Tibial nerve (tissue), 4 donors: Measurements from ENCODE around the gene MOB2. TPM values are rescaled to one million over a fixed set of nuclear protein-coding genes. Genes with fewer than 3 reads are reported as not detected.

Source experiments
- DNase-seq, 2 donors: peaks; one replicate each; pipeline ENCODE4 v3.0.0-alpha.2; 2019; ENCODE audit warnings: low spot score in 2 of 2
- H3K27ac ChIP-seq, 4 donors: fragments of 200-600 bp; sonication (generic) in 3 of 4; one replicate each; pipeline ENCODE4 v1.5.1; 2017 to 2019; ENCODE audit warnings: mild to moderate bottlenecking in 1 of 4
- H3K27me3 ChIP-seq, 2 donors: fragments of 200-600 bp; sonication (generic) in 1 of 2; one replicate each; pipeline versions ENCODE4 v1.5.1 to v1.6.0; 2017 to 2019
- H3K36me3 ChIP-seq, 3 donors: fragments of 200-600 bp; sonication (generic); one replicate each; pipeline ENCODE4 v1.5.1; 2018 to 2019
- H3K4me1 ChIP-seq, 4 donors: fragments of 200-600 bp; sonication (generic) in 3 of 4; one replicate each; pipeline ENCODE4 v1.5.1; 2017 to 2019
- H3K4me3 ChIP-seq, 4 donors: fragments of 200-600 bp; sonication (generic) in 3 of 4; one replicate each; pipeline ENCODE4 v1.5.1; 2017 to 2019; ENCODE audit warnings: mild to moderate bottlenecking in 1 of 4, moderate library complexity in 1 of 4
- H3K9me3 ChIP-seq, 4 donors: fragments of 200-600 bp; sonication (generic) in 3 of 4; one replicate each; pipeline ENCODE4 v1.5.1; 2017 to 2019
- EP300 ChIP-seq, 2 donors: sonication (generic); formaldehyde crosslinking; IDR thresholded peaks; one replicate each; pipeline ENCODE4 v1.6.1; 2017; ENCODE audit warnings: antibody characterized with exemption in 2 of 2, mild to moderate bottlenecking in 1 of 2
- POLR2A ChIP-seq, 2 donors: fragments of 450-650 bp; IDR thresholded peaks; one replicate each; pipeline ENCODE4 v1.6.1; 2017; ENCODE audit warnings: antibody characterized with exemption in 2 of 2, mild to moderate bottlenecking in 2 of 2, moderate library complexity in 2 of 2
- WGBS, 2 donors: methylation state at CpG; one replicate each; pipeline ENCODE4 v1.1.5; 2018; 5-methylcytosine and 5-hydroxymethylcytosine counted together
- total RNA-seq, 4 donors: library from RNA; depleted of rRNA; stranded (reverse); fragments of >200 nt; gene quantifications; one replicate each; pipeline ENCODE4 v1.1.0, GENCODE V29; 2016
- TF ChIP-seq, protein P1 (sequence below), 5 experiments: fragments of 200-600 bp in 3 of 5; fragments of 450-650 bp in 2 of 5; sonication (generic) in 3 of 5; IDR thresholded peaks; one replicate each; pipeline ENCODE4 v1.5.1; 2016 to 2019; ENCODE audit warnings: antibody characterized with exemption in 5 of 5, mild to moderate bottlenecking in 3 of 5, moderate library complexity in 2 of 5

Gene MOB2
- total RNA-seq, 4 donors from 2014 or later: 42.3 to 55.1 (median 46.9) TPM

DNA sequence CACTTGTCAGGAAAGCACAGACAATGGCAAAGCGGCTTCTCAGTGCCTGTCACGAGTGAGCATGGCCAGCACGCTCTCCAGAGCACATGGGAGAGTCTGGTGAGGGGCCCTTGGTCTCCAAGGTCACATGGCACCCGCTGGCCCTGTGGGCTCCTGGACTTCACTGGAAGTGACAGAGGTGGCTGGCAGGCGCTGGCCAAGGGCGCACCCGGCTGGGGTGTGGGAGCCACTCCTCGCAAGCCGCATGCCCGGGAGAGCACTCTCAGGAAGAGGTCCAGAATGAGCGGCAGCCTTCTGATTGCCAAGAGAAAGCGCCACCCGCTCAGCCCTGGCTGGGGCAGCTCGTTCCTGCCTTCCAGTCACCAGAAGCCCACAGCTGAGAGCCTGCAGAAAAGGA, 17.1 kb upstream of the MOB2 start:
- DNase-seq: no peak
- 54 to 61% methylated on average over 7 to 12 of the region's 14 CpGs for WGBS, 2 donors
- H3K9me3 ChIP-seq: no peaks in the 10 kb centered on the region
- peaks cover 0 to 19% (median 0%) of the 10 kb centered on the region in 3 donors for H3K36me3 ChIP-seq
- no peak overlapping the region for H3K4me3 ChIP-seq
- TF ChIP-seq, protein P1, sequence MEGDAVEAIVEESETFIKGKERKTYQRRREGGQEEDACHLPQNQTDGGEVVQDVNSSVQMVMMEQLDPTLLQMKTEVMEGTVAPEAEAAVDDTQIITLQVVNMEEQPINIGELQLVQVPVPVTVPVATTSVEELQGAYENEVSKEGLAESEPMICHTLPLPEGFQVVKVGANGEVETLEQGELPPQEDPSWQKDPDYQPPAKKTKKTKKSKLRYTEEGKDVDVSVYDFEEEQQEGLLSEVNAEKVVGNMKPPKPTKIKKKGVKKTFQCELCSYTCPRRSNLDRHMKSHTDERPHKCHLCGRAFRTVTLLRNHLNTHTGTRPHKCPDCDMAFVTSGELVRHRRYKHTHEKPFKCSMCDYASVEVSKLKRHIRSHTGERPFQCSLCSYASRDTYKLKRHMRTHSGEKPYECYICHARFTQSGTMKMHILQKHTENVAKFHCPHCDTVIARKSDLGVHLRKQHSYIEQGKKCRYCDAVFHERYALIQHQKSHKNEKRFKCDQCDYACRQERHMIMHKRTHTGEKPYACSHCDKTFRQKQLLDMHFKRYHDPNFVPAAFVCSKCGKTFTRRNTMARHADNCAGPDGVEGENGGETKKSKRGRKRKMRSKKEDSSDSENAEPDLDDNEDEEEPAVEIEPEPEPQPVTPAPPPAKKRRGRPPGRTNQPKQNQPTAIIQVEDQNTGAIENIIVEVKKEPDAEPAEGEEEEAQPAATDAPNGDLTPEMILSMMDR (IDR thresholded peaks at IDR 0.05): no peak
- TF ChIP-seq EP300 (IDR thresholded peaks at IDR 0.05): no peak
- TF ChIP-seq POLR2A (IDR thresholded peaks at IDR 0.05): no peak
- H3K4me1 ChIP-seq: peaks cover 0 to 65% (median 34%) of the 10 kb centered on the region in 4 donors
- H3K27me3 ChIP-seq: no peaks in the 10 kb centered on the region
- peak overlapping the region in 3 of 4 donors; percentile 4 to 75 (median 37) for H3K27ac ChIP-seq

DNA sequence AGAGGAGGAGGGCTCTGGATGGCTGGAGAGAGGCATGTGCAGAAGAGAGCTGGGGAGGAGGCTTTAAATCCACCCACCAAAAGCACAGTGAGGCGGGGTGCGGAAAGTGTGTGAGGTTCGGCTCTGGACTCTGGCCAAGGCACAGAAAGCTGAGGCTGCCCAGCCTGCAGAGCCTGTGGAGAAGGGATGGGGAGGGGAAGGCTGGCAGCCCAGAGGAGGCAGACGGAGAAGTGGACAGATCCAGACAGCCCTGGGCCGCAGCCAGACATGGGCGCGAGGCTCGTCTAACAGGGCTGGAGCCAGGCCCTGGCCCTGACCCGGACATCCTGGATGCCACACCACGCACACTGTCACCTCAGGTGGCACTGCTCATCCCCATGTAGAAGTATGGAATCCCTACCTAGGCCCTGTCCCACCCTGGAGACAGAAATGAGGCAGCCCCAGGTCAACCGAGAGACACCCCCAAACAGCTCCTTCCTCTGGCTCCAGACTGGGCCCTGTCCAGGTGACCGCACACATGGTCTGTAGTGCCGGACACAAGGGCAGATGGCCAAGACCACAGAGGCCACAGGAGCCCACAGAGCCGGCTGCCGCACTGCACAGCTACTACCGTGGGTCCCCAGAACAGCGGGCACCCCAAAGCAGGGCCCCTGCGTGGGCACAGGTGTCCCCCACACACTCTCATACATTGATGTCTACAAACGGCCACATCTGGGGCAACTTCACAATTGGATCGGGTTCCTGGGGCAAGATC, 16.6 kb upstream of the MOB2 start:
- WGBS, 2 donors: 53 to 69% methylated on average over 13 to 14 of the region's 20 CpGs
- H3K27me3 ChIP-seq: no peaks in the 10 kb centered on the region
- peaks cover 0 to 19% (median 0%) of the 10 kb centered on the region in 3 donors for H3K36me3 ChIP-seq
- no peak for DNase-seq
- H3K4me1 ChIP-seq: peaks cover 0 to 61% (median 31%) of the 10 kb centered on the region in 4 donors
- H3K4me3 ChIP-seq: no peak overlapping the region
- TF ChIP-seq POLR2A (IDR thresholded peaks at IDR 0.05): no peak
- peak in 1 of 2 donors; percentile 8 for TF ChIP-seq EP300 (IDR thresholded peaks at IDR 0.05)
- TF ChIP-seq, protein P1 (IDR thresholded peaks at IDR 0.05): no peak
- peak overlapping the region in 3 of 4 donors; percentile 4 to 75 (median 37) for H3K27ac ChIP-seq
- H3K9me3 ChIP-seq: no peaks in the 10 kb centered on the region

DNA sequence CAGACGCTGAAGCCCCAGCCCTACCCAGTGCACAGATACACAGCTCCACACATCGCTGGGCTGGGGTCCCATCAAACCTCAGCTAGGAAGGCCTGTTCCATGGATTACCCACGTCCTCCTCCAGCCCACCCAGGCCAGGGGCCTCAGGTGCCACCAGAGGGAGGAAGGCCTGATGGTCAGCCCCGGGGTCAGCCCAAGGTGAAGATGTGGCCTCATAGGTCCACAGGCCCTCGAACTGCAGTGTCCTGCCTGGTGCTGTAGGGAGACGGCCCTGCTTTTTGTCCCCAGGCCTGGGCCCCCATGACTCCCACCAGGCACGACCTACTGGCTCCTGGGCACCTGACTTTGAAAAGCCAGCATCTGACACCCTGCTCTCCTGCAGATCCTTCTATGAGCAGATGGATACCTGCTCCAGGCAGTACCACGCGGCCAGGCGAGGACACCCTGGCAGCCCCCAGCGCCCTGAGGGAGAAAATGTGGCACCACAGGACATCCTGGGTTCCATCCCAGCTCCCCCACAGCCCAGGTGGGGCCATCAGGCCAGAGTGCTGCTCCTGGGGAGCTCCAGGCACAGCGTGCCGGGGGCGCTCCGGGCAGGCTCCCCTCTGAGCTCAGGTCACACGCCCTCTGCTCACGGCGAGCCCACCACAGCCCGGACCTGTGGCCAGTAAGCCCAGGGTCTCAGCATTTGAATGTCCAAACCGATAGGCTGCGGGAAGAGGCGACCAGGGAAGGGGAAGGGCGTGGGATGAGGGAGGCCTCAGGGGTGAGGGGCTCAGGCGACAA, 15.8 kb upstream of the MOB2 start:
- Histone ChIP-seq H3K36me3 (peaks cover 0 to 19% (median 0%) of the 10 kb centered on the region in 3 donors), H3K27ac (peak overlapping the region in 1 of 4 donors; percentile 75), H3K27me3 (no peaks in the 10 kb centered on the region), H3K9me3 (no peaks in the 10 kb centered on the region), H3K4me1 (peaks cover 0 to 60% (median 30%) of the 10 kb centered on the region in 4 donors), H3K4me3 (no peak overlapping the region)
- DNase-seq: no peak
- no peak for TF ChIP-seq EP300 (IDR thresholded peaks at IDR 0.05)
- WGBS, 2 donors: 81 to 88% methylated on average over 14 to 24 of the region's 24 CpGs

DNA sequence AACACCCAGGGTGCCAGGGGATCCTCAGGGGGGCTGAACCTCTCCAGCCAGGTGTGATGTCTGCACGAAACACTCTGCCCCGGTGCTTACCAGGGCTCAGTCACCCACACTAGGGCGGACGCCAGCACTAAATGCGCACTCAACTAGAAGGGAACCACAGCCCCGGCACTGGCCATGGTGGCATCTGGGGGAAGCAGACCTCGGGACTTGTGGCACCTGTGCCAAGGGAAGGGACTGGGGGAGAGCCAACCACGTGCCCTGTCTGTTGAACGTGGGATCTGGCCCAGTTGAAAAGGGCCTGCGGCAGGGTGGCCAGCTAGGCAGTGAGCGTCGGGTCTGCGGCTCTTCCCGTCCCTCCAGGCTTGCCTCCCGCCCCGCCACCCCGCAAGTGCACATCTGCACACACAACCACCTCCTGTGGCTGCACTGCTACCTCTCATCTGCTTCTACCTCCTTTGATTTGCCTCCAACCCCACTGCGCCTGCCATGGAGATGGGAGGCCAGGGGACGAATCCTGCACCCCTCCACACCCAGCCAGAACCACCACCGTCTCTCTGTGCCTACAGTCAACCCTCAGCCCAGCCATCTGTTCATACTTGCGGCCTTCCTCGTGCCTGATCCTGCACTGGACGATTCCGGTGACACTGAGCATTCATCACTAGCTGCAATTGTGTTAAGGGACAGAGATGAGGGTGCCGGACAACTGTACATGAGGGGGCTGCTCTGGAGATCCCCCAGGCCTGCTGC, 15.0 kb upstream of the MOB2 start:
- H3K9me3 ChIP-seq: no peaks in the 10 kb centered on the region
- peaks cover 0 to 19% (median 0%) of the 10 kb centered on the region in 3 donors for H3K36me3 ChIP-seq
- no peak overlapping the region for H3K4me3 ChIP-seq
- 86 to 89% methylated on average over 23 to 25 of the region's 25 CpGs for WGBS, 2 donors
- peak overlapping the region in 1 of 4 donors; percentile 75 for H3K27ac ChIP-seq
- TF ChIP-seq EP300 (IDR thresholded peaks at IDR 0.05) (no peak), POLR2A (IDR thresholded peaks at IDR 0.05) (no peak)
- TF ChIP-seq, protein P1 (IDR thresholded peaks at IDR 0.05): no peak
- no peak for DNase-seq
- H3K27me3 ChIP-seq: no peaks in the 10 kb centered on the region
- H3K4me1 ChIP-seq: peaks cover 0 to 60% (median 24%) of the 10 kb centered on the region in 4 donors
